HEK293 (cell line): ENCODE data around the gene FUT8.

ENCODE experiments used
- SP2 ChIP-seq: fragments of 450-650 bp; formaldehyde crosslinking; IDR thresholded peaks from 2 replicates; pipeline ENCODE4 v1.5.1; 2016; ENCODE audit warnings: missing biosample characterization, missing genetic modification characterization
- YY1 ChIP-seq: fragments of 450-650 bp; formaldehyde crosslinking; IDR thresholded peaks from 2 replicates; pipeline ENCODE4 v1.5.1; 2018; ENCODE audit warnings: missing biosample characterization, missing genetic modification characterization
- ZNF184 ChIP-seq: fragments of 450-650 bp; IDR thresholded peaks from 2 replicates; pipeline ENCODE4 v1.5.1; 2018; ENCODE audit warnings: missing biosample characterization, mild to moderate bottlenecking, missing genetic modification characterization
- ZNF530 ChIP-seq: fragments of 450-650 bp; formaldehyde crosslinking; IDR thresholded peaks from 2 replicates; pipeline ENCODE4 v1.5.1; 2016; ENCODE audit warnings: low read depth, missing biosample characterization, missing genetic modification characterization
- TF ChIP-seq, protein P1 (sequence below): fragments of 450-650 bp; formaldehyde crosslinking; IDR thresholded peaks from 2 replicates; pipeline ENCODE4 v1.5.1; 2016; ENCODE audit warnings: missing biosample characterization, missing genetic modification characterization, low read depth

- TF ChIP-seq YY1 (tag by site-specific recombination) (no peak), ZNF530 (tag by site-specific recombination) (no peak), ZNF184 (tag by site-specific recombination) (no peak), SP2 (tag by site-specific recombination) (no peak)
- TF ChIP-seq, protein P1, sequence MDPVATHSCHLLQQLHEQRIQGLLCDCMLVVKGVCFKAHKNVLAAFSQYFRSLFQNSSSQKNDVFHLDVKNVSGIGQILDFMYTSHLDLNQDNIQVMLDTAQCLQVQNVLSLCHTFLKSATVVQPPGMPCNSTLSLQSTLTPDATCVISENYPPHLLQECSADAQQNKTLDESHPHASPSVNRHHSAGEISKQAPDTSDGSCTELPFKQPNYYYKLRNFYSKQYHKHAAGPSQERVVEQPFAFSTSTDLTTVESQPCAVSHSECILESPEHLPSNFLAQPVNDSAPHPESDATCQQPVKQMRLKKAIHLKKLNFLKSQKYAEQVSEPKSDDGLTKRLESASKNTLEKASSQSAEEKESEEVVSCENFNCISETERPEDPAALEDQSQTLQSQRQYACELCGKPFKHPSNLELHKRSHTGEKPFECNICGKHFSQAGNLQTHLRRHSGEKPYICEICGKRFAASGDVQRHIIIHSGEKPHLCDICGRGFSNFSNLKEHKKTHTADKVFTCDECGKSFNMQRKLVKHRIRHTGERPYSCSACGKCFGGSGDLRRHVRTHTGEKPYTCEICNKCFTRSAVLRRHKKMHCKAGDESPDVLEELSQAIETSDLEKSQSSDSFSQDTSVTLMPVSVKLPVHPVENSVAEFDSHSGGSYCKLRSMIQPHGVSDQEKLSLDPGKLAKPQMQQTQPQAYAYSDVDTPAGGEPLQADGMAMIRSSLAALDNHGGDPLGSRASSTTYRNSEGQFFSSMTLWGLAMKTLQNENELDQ (tag by site-specific recombination) = no peak
These were observed 238.3 kb downstream of the FUT8 start for GRCh38 chr14:65650826-65651225.
